ENCODE results near the gene RTL3. TPM values are rescaled to one million over a fixed set of nuclear protein-coding genes. Genes with fewer than 3 reads are reported as not detected.
"Not testable (repeated sequence)": the region's sequence is repeated elsewhere in the genome, so short reads cannot be mapped to it uniquely, and the experiment has no call there.

Gene RTL3
- total and polyA plus RNA-seq, 2 experiments from 2014 or later, result 0.11 to 0.18 TPM

GRCh38 chrX:78653118-78653822, 5.9 kb downstream of the RTL3 start:
- Histone ChIP-seq H2AFZ (no peak overlapping the region), H3K9me3 (ENCODE audit: low read depth) (no peaks in the 10 kb centered on the region), H4K20me1 (ENCODE audit: insufficient read depth) (no peaks in the 10 kb centered on the region), H3K27ac (peak overlapping the region; percentile 44), H3K4me2 (ENCODE audit: unreplicated experiment) (peak overlapping the region; percentile 61), H3K4me1 (ENCODE audit: insufficient read depth) (peaks cover 44% of the 10 kb centered on the region), H3K27me3 (replicated peaks; ENCODE audit: insufficient read depth) (no peaks in the 10 kb centered on the region), H3K36me3 (ENCODE audit: low read depth) (no peaks in the 10 kb centered on the region), H3K9me2 (ENCODE audit: insufficient read depth) (no peaks in the 10 kb centered on the region), H3K4me3 (no peak overlapping the region; the same call in none of the 2 replicates), H3K9ac (no peak overlapping the region), H3K79me2 (ENCODE audit: insufficient read depth) (no peaks in the 10 kb centered on the region), H3F3A (ENCODE audit: insufficient read depth) (peaks cover 10% of the 10 kb centered on the region; the same call in 1 of the 2 replicates)
- 0 to 2% methylated on average over 3 of the region's 3 CpGs for WGBS, 2 experiments (ENCODE audit: low coverage in 1 of 2, low lambda C conversion rate in 2 of 2, missing lambda C conversion rate in 2 of 2)
- peak; percentile 78 for DNase-seq
- in situ Hi-C loops (cut with MboI), result no loop called here
- no peak for TF ChIP-seq EZH2 (IDR thresholded peaks at IDR 0.05; ENCODE audit: insufficient read depth, poor library complexity, severe bottlenecking)
- no peak for TF ChIP-seq EZH2phosphoT487 (IDR thresholded peaks at IDR 0.05; ENCODE audit: insufficient read depth, low read depth)

- H3K4me1 ChIP-seq (ENCODE audit: insufficient read depth), result peaks cover 41% of the 10 kb centered on the region
- H3K9me2 ChIP-seq (ENCODE audit: insufficient read depth), result no peaks in the 10 kb centered on the region
- peak overlapping the region; percentile 43 for H3K27ac ChIP-seq
- 15 to 17% methylated on average over 5 of the region's 5 CpGs for WGBS, 2 experiments (ENCODE audit: low coverage in 1 of 2, low lambda C conversion rate in 2 of 2, missing lambda C conversion rate in 2 of 2)
- DNase-seq, result peak; percentile 55
- TF ChIP-seq EZH2phosphoT487 (IDR thresholded peaks at IDR 0.05; ENCODE audit: insufficient read depth, low read depth), result no peak
- TF ChIP-seq EZH2 (IDR thresholded peaks at IDR 0.05; ENCODE audit: insufficient read depth, poor library complexity, severe bottlenecking), result no peak
- H3K4me2 ChIP-seq (ENCODE audit: unreplicated experiment), result peak overlapping the region; percentile 68
- H3K9ac ChIP-seq, result no peak overlapping the region
- in situ Hi-C loops (cut with MboI), result no loop called here
- H3F3A ChIP-seq (ENCODE audit: insufficient read depth), result 0 out of 2 replicates have a peak, but pooled peaks cover 8% of the 10 kb centered on the region
- no peaks in the 10 kb centered on the region for H3K9me3 ChIP-seq (ENCODE audit: low read depth)
- H3K79me2 ChIP-seq (ENCODE audit: insufficient read depth), result no peaks in the 10 kb centered on the region
- no peaks in the 10 kb centered on the region for H4K20me1 ChIP-seq (ENCODE audit: insufficient read depth)
- no peaks in the 10 kb centered on the region for H3K36me3 ChIP-seq (ENCODE audit: low read depth)
- 0 out of 2 replicates have a peak overlapping the region, but pooled peaks have one; percentile 12 for H2AFZ ChIP-seq
- H3K4me3 ChIP-seq, result peak overlapping the region; percentile 24
- H3K27me3 ChIP-seq (replicated peaks; ENCODE audit: insufficient read depth), result no peaks in the 10 kb centered on the region
These were observed 8.2 kb downstream of the RTL3 start for GRCh38 chrX:78650906-78651437.

- no peak overlapping the region for H2AFZ ChIP-seq
- H3K9me3 ChIP-seq (ENCODE audit: low read depth), result no peaks in the 10 kb centered on the region
- H3K9ac ChIP-seq, result no peak overlapping the region
- no peak overlapping the region for H3K4me3 ChIP-seq
- no peaks in the 10 kb centered on the region for H4K20me1 ChIP-seq (ENCODE audit: insufficient read depth)
- H3F3A ChIP-seq (ENCODE audit: insufficient read depth), result no peaks in the 10 kb centered on the region
- no peaks in the 10 kb centered on the region for H3K79me2 ChIP-seq (ENCODE audit: insufficient read depth)
- no peaks in the 10 kb centered on the region for H3K36me3 ChIP-seq (ENCODE audit: low read depth)
- H3K4me1 ChIP-seq (ENCODE audit: insufficient read depth), result no peaks in the 10 kb centered on the region
- TF ChIP-seq EZH2 (IDR thresholded peaks at IDR 0.05; ENCODE audit: insufficient read depth, poor library complexity, severe bottlenecking) (no peak), EZH2phosphoT487 (IDR thresholded peaks at IDR 0.05; ENCODE audit: insufficient read depth, low read depth) (no peak)
- no peak for DNase-seq
- in situ Hi-C loops (cut with MboI), result no loop called here
- 92 to 95% methylated on average over 1 of the region's 1 CpG for WGBS, 2 experiments (ENCODE audit: low coverage in 1 of 2, low lambda C conversion rate in 2 of 2, missing lambda C conversion rate in 2 of 2)
- no peak overlapping the region for H3K27ac ChIP-seq
- H3K9me2 ChIP-seq (ENCODE audit: insufficient read depth), result no peaks in the 10 kb centered on the region
- no peak overlapping the region for H3K4me2 ChIP-seq (ENCODE audit: unreplicated experiment)
- no peaks in the 10 kb centered on the region for H3K27me3 ChIP-seq (replicated peaks; ENCODE audit: insufficient read depth)
These were observed 15.3 kb downstream of the RTL3 start for GRCh38 chrX:78643874-78644273.

DNA sequence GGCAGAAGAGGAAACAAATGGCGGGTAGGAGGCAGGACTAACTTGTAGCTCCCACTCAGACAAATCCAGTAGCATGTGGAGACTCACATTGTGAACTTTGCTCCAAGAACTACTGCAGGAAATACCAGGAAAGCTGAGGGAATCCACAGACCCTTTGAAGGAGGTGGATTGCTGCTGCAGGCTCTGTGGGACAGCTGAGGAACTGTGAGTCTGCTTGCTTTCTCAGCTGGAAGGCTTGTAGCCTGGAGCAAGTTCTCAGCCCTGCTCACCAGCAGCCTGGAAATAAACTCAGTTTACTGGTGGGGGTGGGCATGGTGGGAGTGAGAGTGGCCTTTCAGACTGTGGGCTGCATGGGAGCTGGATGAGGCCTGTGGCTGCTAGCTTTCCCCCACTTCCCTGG, 16.0 kb downstream of the RTL3 start:
- Histone ChIP-seq H3K9me3 (ENCODE audit: low read depth) (no peaks in the 10 kb centered on the region), H3K4me2 (ENCODE audit: unreplicated experiment) (no peak overlapping the region), H3K79me2 (ENCODE audit: insufficient read depth) (no peaks in the 10 kb centered on the region), H3K27me3 (replicated peaks; ENCODE audit: insufficient read depth) (no peaks in the 10 kb centered on the region), H2AFZ (no peak overlapping the region), H3K36me3 (ENCODE audit: low read depth) (no peaks in the 10 kb centered on the region), H3K9me2 (ENCODE audit: insufficient read depth) (no peaks in the 10 kb centered on the region), H4K20me1 (ENCODE audit: insufficient read depth) (no peaks in the 10 kb centered on the region), H3K4me1 (ENCODE audit: insufficient read depth) (no peaks in the 10 kb centered on the region), H3F3A (ENCODE audit: insufficient read depth) (no peaks in the 10 kb centered on the region), H3K4me3 (no peak overlapping the region), H3K9ac (no peak overlapping the region), H3K27ac (no peak overlapping the region)
- no peak for DNase-seq
- TF ChIP-seq EZH2 (IDR thresholded peaks at IDR 0.05; ENCODE audit: insufficient read depth, poor library complexity, severe bottlenecking) (no peak), EZH2phosphoT487 (IDR thresholded peaks at IDR 0.05; ENCODE audit: insufficient read depth, low read depth) (no peak)
- in situ Hi-C loops (cut with MboI), result no loop called here
- 67 to 86% methylated on average over 1 of the region's 1 CpG for WGBS, 2 experiments (ENCODE audit: low coverage in 1 of 2, low lambda C conversion rate in 2 of 2, missing lambda C conversion rate in 2 of 2)

DNA sequence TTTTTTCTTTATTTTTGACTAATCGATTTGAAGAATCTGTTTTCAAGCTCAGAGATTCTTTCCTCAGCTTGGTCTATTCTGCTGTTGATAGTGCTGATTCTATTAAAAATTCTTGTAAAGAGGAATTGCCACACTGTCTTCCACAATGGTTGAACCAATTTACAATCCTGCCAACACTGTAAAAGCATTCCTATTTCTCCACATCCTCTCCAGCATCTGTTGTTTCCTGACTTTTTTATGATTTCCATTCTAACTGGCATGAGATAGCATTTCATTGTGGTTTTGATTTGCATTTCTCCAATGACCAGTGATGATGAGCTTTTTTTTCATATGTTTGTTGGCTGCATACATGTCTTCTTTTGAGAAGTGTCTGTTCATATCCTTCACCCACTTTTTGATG, 23.0 kb downstream of the RTL3 start:
- H4K20me1 ChIP-seq (ENCODE audit: insufficient read depth); in situ Hi-C loops (cut with MboI); DNase-seq; H3K4me2 ChIP-seq (ENCODE audit: unreplicated experiment); H3K9me3 ChIP-seq (ENCODE audit: low read depth); H3K9me2 ChIP-seq (ENCODE audit: insufficient read depth); H3K4me1 ChIP-seq (ENCODE audit: insufficient read depth); H3K27me3 ChIP-seq (replicated peaks; ENCODE audit: insufficient read depth); H3K36me3 ChIP-seq (ENCODE audit: low read depth); H2AFZ ChIP-seq; H3K79me2 ChIP-seq (ENCODE audit: insufficient read depth); H3F3A ChIP-seq (ENCODE audit: insufficient read depth); H3K9ac ChIP-seq; H3K4me3 ChIP-seq; H3K27ac ChIP-seq: not testable (repeated sequence)
- 50 to 55% methylated on average over 1 of the region's 1 CpG for WGBS, 2 experiments (ENCODE audit: low coverage in 1 of 2, low lambda C conversion rate in 2 of 2, missing lambda C conversion rate in 2 of 2)

All from GM23248 (cell line).